ENCODE measurements around the gene GNL3L.
"Not testable (repeated sequence)": the region's sequence is repeated elsewhere in the genome, so short reads cannot be mapped to it uniquely, and the experiment has no call there.

GNL3L gene

GRCh38 chrX:54550821-54551220 is 20.8 kb downstream of the GNL3L start:
- H3K36me3 ChIP-seq (ENCODE audit: control insufficient read depth, insufficient read depth, low read length), result peaks cover 12% of the 10 kb centered on the region
- TF ChIP-seq CTCF (IDR thresholded peaks at IDR 0.05; ENCODE audit: insufficient read depth, low read length, poor library complexity, severe bottlenecking), result no peak
- no peak for DNase-seq (ENCODE audit: extremely low read depth, insufficient read length)
- H3K4me3 ChIP-seq (replicated peaks; ENCODE audit: low read depth, low read length), result no peak overlapping the region
- no peaks in the 10 kb centered on the region for H3K27me3 ChIP-seq (replicated peaks; ENCODE audit: control insufficient read depth, insufficient read depth, low read length)

GRCh38 chrX:54551801-54552200 is 21.8 kb downstream of the GNL3L start:
- no peak for TF ChIP-seq CTCF (IDR thresholded peaks at IDR 0.05; ENCODE audit: insufficient read depth, low read length, poor library complexity, severe bottlenecking)
- Histone ChIP-seq H3K27me3 (replicated peaks; ENCODE audit: control insufficient read depth, insufficient read depth, low read length) (no peaks in the 10 kb centered on the region), H3K36me3 (ENCODE audit: control insufficient read depth, insufficient read depth, low read length) (peaks cover 12% of the 10 kb centered on the region), H3K4me3 (replicated peaks; ENCODE audit: low read depth, low read length) (no peak overlapping the region)
- DNase-seq (ENCODE audit: extremely low read depth, insufficient read length), result no peak

GRCh38 chrX:54555006-54555405 is 25.0 kb downstream of the GNL3L start:
- DNase-seq (ENCODE audit: extremely low read depth, insufficient read length), result not testable (repeated sequence)

GRCh38 chrX:54560411-54560810 is 30.4 kb downstream of the GNL3L start:
- H3K27me3 ChIP-seq (replicated peaks; ENCODE audit: control insufficient read depth, insufficient read depth, low read length), result no peaks in the 10 kb centered on the region
- H3K36me3 ChIP-seq (ENCODE audit: control insufficient read depth, insufficient read depth, low read length), result peaks cover 3% of the 10 kb centered on the region
- no peak for TF ChIP-seq CTCF (IDR thresholded peaks at IDR 0.05; ENCODE audit: insufficient read depth, low read length, poor library complexity, severe bottlenecking)
- no peak for DNase-seq (ENCODE audit: extremely low read depth, insufficient read length)
- no peak overlapping the region for H3K4me3 ChIP-seq (replicated peaks; ENCODE audit: low read depth, low read length)

More at GRCh38 chrX:54555006-54555405, 25.0 kb downstream of the GNL3L start:
- not testable (repeated sequence) for H3K4me3 ChIP-seq (replicated peaks; ENCODE audit: low read depth, low read length); H3K27me3 ChIP-seq (replicated peaks; ENCODE audit: control insufficient read depth, insufficient read depth, low read length); H3K36me3 ChIP-seq (ENCODE audit: control insufficient read depth, insufficient read depth, low read length)

DNA sequence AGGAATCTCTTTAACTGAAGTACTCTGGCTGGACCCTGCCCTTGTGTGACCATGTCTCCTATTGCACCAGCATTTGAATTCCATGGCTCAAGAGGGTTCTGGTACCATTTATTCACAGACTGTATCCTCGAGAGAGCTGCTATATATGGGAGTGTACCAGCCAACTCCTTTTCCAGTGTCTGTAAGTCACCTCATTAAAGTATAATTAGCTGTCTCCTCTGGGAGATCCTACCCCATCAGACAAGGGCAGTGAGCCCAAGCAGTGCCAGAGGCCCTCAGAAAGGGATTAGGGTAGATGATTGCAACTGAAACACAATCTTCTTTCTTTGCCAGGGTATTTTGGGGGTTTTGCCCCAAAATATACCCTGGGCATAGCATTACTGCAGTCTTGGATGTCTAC is 31.6 kb downstream of the GNL3L start:
- no peaks in the 10 kb centered on the region for H3K27me3 ChIP-seq (replicated peaks; ENCODE audit: control insufficient read depth, insufficient read depth, low read length)
- no peak for DNase-seq (ENCODE audit: extremely low read depth, insufficient read length)
- H3K36me3 ChIP-seq (ENCODE audit: control insufficient read depth, insufficient read depth, low read length), result peaks cover 1% of the 10 kb centered on the region

GRCh38 chrX:54564936-54565335 is 34.9 kb downstream of the GNL3L start:
- no peaks in the 10 kb centered on the region for H3K27me3 ChIP-seq (replicated peaks; ENCODE audit: control insufficient read depth, insufficient read depth, low read length)
- no peak for TF ChIP-seq CTCF (IDR thresholded peaks at IDR 0.05; ENCODE audit: insufficient read depth, low read length, poor library complexity, severe bottlenecking)
- H3K36me3 ChIP-seq (ENCODE audit: control insufficient read depth, insufficient read depth, low read length), result no peaks in the 10 kb centered on the region; the same call in none of the 2 replicates
- no peak for DNase-seq (ENCODE audit: extremely low read depth, insufficient read length)
- no peak overlapping the region for H3K4me3 ChIP-seq (replicated peaks; ENCODE audit: low read depth, low read length)

More for the DNA sequence above, 31.6 kb downstream of the GNL3L start:
- no peak overlapping the region for H3K4me3 ChIP-seq (replicated peaks; ENCODE audit: low read depth, low read length)
- TF ChIP-seq CTCF (IDR thresholded peaks at IDR 0.05; ENCODE audit: insufficient read depth, low read length, poor library complexity, severe bottlenecking), result no peak
